PC-3 (cell line): Measurements from ENCODE around the gene STK33.

Experiments
- EZH2 ChIP-seq: fragments of 300-600 bp; sonication (generic); IDR thresholded peaks from one replicate; pipeline ENCODE4 v1.6.1; 2017; ENCODE audit warnings: antibody characterized with exemption, mild to moderate bottlenecking, low read length; ENCODE audit not compliant: unreplicated experiment
- EZH2phosphoT487 ChIP-seq: fragments of 300-600 bp; sonication (generic); IDR thresholded peaks from 2 replicates; pipeline ENCODE4 v1.6.1; 2018; ENCODE audit warnings: mild to moderate bottlenecking, antibody characterized with exemption, low read length, borderline replicate concordance
- TF ChIP-seq, protein P1 (sequence below): fragments of 300-600 bp; sonication (generic); conservative IDR thresholded peaks from 2 replicates; pipeline ENCODE4 v1.5.1; 2017; ENCODE audit warnings: antibody characterized with exemption, low read depth, mild to moderate bottlenecking, low read length

DNA sequence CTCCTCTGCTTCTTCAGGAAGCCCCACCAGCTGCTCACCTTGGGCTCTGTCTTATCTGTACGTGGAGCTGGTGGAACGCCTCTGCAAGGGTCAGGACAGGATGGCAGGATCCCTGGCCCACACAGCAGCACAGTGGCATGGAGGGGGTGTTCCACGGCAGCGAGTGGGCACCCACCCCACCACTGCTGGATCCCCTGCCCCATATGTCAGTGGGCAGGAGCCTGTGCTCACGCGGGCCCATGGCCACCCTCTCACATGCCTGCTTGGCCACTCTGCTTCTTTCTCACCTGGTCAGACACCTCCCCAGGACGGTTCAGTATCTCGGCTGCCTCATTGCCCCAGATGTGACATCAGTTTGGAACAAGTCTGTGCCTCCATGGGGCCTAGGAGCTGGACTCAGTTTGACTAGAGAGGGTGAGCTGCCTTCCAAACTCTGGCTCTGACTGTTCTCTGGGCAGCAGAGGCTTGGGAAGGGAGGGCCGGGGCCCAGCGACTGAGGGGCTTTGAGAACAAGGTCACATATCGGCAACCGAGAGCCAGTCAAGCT, 232.3 kb downstream of the STK33 start:
- TF ChIP-seq, protein P1, sequence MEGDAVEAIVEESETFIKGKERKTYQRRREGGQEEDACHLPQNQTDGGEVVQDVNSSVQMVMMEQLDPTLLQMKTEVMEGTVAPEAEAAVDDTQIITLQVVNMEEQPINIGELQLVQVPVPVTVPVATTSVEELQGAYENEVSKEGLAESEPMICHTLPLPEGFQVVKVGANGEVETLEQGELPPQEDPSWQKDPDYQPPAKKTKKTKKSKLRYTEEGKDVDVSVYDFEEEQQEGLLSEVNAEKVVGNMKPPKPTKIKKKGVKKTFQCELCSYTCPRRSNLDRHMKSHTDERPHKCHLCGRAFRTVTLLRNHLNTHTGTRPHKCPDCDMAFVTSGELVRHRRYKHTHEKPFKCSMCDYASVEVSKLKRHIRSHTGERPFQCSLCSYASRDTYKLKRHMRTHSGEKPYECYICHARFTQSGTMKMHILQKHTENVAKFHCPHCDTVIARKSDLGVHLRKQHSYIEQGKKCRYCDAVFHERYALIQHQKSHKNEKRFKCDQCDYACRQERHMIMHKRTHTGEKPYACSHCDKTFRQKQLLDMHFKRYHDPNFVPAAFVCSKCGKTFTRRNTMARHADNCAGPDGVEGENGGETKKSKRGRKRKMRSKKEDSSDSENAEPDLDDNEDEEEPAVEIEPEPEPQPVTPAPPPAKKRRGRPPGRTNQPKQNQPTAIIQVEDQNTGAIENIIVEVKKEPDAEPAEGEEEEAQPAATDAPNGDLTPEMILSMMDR = no peak
- TF ChIP-seq EZH2 (no peak), EZH2phosphoT487 (no peak)
